Gastrocnemius medialis (tissue), 4 donors: ENCODE data around the gene IFITM10. TPM values are rescaled to one million over a fixed set of nuclear protein-coding genes. Genes with fewer than 3 reads are reported as not detected.
A peak's percentile ranks its signal among the peaks of the same experiment; 100 is the strongest.

ENCODE experiments used
- ATAC-seq, 2 donors: fragments of 150-250 bp; one replicate each; pipeline ENCODE4 v1.9.1; 2016
- DNase-seq, 2 donors: peaks; one replicate each; pipeline ENCODE4 v3.0.0-alpha.2; 2019
- H3K27ac ChIP-seq, 4 donors: fragments of 200-600 bp; sonication (generic); 1 replicate in 1 of 4; 2 replicates in 3 of 4; pipeline ENCODE4 v1.5.1; 2016 to 2018; ENCODE audit warnings: mild to moderate bottlenecking in 2 of 4, moderate library complexity in 1 of 4
- H3K27me3 ChIP-seq, 3 donors: fragments of 200-600 bp; sonication (generic) in 2 of 3; 1 replicate in 1 of 3; 2 replicates in 2 of 3; pipeline versions ENCODE4 v1.5.1 to v1.6.0; 2016 to 2019; ENCODE audit warnings: mild to moderate bottlenecking in 1 of 3, moderate library complexity in 1 of 3
- H3K36me3 ChIP-seq, 2 donors: fragments of 200-600 bp; sonication (generic) in 1 of 2; one replicate each; pipeline ENCODE4 v1.5.1; 2017 to 2018
- H3K4me1 ChIP-seq, 2 donors: fragments of 200-600 bp; sonication (generic) in 1 of 2; one replicate each; pipeline ENCODE4 v1.5.1; 2016 to 2017; ENCODE audit warnings: mild to moderate bottlenecking in 2 of 2
- H3K4me3 ChIP-seq, 4 donors: fragments of 200-600 bp; sonication (generic) in 3 of 4; 1 replicate in 1 of 4; 2 replicates in 3 of 4; pipeline ENCODE4 v1.5.1; 2016 to 2019; ENCODE audit warnings: mild to moderate bottlenecking in 2 of 4
- H3K9me3 ChIP-seq, 3 donors: fragments of 200-600 bp; sonication (generic) in 2 of 3; 1 replicate in 1 of 3; 2 replicates in 2 of 3; pipeline ENCODE4 v1.5.1; 2016 to 2019
- POLR2A ChIP-seq, 2 donors: fragments of 450-650 bp; IDR thresholded peaks; one replicate each; pipeline ENCODE4 v1.6.1; 2017; ENCODE audit warnings: antibody characterized with exemption in 2 of 2, mild to moderate bottlenecking in 2 of 2, moderate library complexity in 2 of 2
- in situ Hi-C, 4 donors: fragments of 200-750 bp; cut with MboI; loops; one replicate each; pipeline versions ENCODE4 v1.15.0 to v1.8.0; 2017; ENCODE audit warnings: low sequenced_read_pairs in 4 of 4
- intact Hi-C: fragments of 100-400 bp; cut with DNase I; formaldehyde crosslinking; loops from one replicate; pipeline ENCODE4 v1.15.1; 2023; ENCODE audit warnings: low total_unique reads
- total RNA-seq, 4 donors: library from RNA; depleted of rRNA; stranded (reverse); fragments of >200 nt; gene quantifications; one replicate each; pipeline versions ENCODE4 v1.1.0 to v1.2.3, GENCODE V29; 2016
- TF ChIP-seq, protein P1 (sequence below), 5 experiments: fragments of 450-650 bp in 3 of 5; fragments of 200-600 bp in 2 of 5; sonication (generic) in 2 of 5; IDR thresholded peaks in 4 of 5; conservative IDR thresholded peaks in 1 of 5; 1 replicate in 4 of 5; 2 replicates in 1 of 5; pipeline ENCODE4 v1.5.1; 2016 to 2019; ENCODE audit warnings: antibody characterized with exemption in 5 of 5, mild to moderate bottlenecking in 3 of 5, moderate library complexity in 3 of 5

Gene IFITM10
- total RNA-seq, 4 donors from 2014 or later, result 1.1 to 7.2 (median 4.9) TPM

DNA sequence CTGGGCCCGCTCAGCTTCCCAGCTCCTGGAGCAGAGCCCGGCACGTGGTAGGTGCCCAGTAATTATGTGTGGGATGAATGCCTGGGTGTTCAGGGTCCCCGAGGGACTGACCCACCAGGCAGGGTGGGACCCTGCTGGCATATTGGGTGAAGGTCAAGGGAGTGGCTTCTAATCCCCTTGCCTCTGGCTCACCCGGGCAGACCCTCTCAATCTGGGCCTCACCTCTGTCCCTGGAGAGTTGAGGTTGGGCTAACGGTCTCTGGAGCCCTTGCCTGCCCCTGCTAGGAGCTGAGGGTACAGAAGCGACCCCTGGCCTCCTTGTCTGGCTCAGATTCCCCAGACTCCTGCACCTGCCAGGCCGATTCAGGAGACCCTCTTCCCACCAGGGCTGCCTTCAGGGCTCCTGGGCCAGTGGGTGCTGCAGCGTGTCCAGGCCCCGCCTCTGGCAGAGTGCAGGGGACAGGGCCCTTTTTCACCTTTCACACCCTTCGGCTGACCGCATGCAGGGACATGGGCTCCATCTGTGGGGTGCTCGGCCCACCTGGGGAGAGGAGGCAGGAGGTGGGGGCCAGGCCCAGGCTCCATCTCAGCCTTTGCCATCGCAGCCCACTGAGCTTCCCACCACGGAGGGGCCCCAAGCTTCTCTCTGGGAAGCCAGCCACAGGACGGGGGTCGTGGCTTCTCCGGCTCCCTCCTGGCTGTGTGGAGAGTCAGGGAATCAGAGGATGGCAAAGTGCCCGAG lies 17.2 kb upstream of the IFITM10 start:
- Histone ChIP-seq H3K27ac (no peak overlapping the region), H3K4me3 (no peak overlapping the region), H3K36me3 (no peaks in the 10 kb centered on the region), H3K9me3 (no peaks in the 10 kb centered on the region), H3K27me3 (no peaks in the 10 kb centered on the region), H3K4me1 (peaks cover 2 to 6% of the 10 kb centered on the region in 2 donors)
- ATAC-seq, result no peak
- in situ Hi-C loops (no loop called here), intact Hi-C loops (loop anchor here (10.0 kb wide), 1 partner anchor 617 kb away; no protein-coding TSS in a partner anchor)
- TF ChIP-seq, protein P1, sequence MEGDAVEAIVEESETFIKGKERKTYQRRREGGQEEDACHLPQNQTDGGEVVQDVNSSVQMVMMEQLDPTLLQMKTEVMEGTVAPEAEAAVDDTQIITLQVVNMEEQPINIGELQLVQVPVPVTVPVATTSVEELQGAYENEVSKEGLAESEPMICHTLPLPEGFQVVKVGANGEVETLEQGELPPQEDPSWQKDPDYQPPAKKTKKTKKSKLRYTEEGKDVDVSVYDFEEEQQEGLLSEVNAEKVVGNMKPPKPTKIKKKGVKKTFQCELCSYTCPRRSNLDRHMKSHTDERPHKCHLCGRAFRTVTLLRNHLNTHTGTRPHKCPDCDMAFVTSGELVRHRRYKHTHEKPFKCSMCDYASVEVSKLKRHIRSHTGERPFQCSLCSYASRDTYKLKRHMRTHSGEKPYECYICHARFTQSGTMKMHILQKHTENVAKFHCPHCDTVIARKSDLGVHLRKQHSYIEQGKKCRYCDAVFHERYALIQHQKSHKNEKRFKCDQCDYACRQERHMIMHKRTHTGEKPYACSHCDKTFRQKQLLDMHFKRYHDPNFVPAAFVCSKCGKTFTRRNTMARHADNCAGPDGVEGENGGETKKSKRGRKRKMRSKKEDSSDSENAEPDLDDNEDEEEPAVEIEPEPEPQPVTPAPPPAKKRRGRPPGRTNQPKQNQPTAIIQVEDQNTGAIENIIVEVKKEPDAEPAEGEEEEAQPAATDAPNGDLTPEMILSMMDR (IDR thresholded peaks at IDR 0.05 in 4 of 5, conservative IDR thresholded peaks at IDR 0.05 in 1 of 5), result no peak
- TF ChIP-seq POLR2A (IDR thresholded peaks at IDR 0.05), result no peak
- peak in 1 of 2 donors; percentile 10 for DNase-seq

DNA sequence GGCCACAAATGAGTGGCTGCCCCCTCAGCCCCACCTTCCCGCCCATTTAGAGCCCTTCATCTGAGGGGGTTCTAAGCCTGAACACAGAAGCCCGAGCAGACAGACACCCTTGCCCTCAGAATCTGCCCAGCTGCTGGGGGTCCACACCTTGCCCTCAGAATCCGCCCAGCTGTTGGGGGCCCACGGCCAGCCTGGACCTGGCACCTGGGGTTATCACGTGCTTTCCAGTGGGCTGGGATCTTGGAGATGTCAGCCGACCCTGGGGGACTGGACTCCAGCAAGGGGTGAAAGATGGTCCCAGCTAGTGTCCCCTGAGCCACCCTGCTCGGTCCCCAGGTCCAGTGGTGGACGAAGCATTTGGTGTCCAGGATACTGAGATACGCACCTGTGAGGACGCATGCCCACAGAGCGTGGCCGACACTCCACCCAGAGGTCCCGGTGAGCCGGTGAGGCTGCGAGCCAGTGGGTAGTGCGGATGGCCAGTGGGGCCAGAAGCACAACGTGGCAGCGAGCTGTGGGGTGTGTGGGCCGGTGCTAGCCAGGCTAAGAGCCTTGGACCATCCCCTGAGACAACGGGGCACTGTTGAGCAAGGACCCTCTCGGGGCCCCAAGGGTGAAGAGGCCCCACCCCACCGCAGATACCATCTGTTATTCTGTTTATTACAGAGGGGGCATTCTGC lies 16.5 kb upstream of the IFITM10 start:
- no peak overlapping the region for H3K4me3 ChIP-seq
- in situ Hi-C loops, result no loop called here
- no peak overlapping the region for H3K27ac ChIP-seq
- intact Hi-C loops, result loop anchor here (10.0 kb wide), 1 partner anchor 618 kb away; no protein-coding TSS in a partner anchor
- H3K36me3 ChIP-seq, result no peaks in the 10 kb centered on the region
- no peak for ATAC-seq
- peaks cover 5 to 9% of the 10 kb centered on the region in 2 donors for H3K4me1 ChIP-seq
- TF ChIP-seq, protein P1 (IDR thresholded peaks at IDR 0.05 in 4 of 5, conservative IDR thresholded peaks at IDR 0.05 in 1 of 5), result no peak
- no peak for TF ChIP-seq POLR2A (IDR thresholded peaks at IDR 0.05)
- no peaks in the 10 kb centered on the region for H3K9me3 ChIP-seq
- DNase-seq, result peak in 1 of 2 donors; percentile 7
- no peaks in the 10 kb centered on the region for H3K27me3 ChIP-seq

DNA sequence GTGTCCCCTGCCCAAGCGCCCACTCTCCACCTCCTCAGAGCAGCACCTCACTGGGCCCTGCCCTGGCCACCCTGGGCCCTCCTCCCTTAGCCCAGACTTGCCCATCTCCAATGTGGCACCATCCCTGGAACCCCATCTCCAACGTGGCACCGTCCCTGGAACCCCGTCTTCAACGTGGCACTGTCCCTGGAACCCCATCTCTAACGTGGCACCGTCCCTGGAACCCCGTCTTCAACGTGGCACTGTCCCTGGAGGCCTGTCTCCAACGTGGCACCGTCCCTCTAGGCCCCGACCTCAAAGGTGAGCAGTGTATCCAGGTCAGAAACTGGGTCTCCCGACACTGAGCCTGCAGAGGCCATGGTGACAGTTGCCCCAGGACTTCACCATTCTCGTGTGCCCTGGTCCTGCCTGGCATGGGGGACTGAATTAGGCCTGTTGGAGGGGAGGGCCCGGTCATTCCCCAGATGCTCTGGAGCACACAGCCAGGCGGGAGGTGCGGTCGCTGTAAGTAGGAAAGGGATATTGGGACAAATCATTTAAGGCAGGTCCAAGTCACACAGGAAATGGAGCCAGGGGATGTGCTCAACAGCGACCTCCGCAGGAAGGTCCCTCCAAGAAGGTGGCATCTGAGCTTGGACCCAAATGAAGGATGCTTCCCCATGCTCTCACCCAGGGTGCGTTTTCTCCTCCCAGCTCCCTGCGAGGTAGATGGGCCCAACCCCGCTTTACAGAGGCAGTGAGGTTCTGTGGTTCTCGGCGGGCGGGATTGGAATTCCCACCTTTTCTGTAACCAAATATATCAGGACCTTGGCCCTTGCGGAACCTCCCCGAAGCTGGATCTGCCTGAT lies 15.7 kb upstream of the IFITM10 start:
- in situ Hi-C loops (no loop called here), intact Hi-C loops (loop anchor here (10.0 kb wide), 1 partner anchor 619 kb away; no protein-coding TSS in a partner anchor)
- DNase-seq, result no peak
- Histone ChIP-seq H3K27ac (no peak overlapping the region), H3K27me3 (no peaks in the 10 kb centered on the region), H3K36me3 (no peaks in the 10 kb centered on the region), H3K9me3 (no peaks in the 10 kb centered on the region), H3K4me3 (no peak overlapping the region), H3K4me1 (peaks cover 13 to 17% of the 10 kb centered on the region in 2 donors)
- TF ChIP-seq POLR2A (IDR thresholded peaks at IDR 0.05), result no peak
- TF ChIP-seq, protein P1 (IDR thresholded peaks at IDR 0.05 in 4 of 5, conservative IDR thresholded peaks at IDR 0.05 in 1 of 5), result no peak
- ATAC-seq, result no peak

DNA sequence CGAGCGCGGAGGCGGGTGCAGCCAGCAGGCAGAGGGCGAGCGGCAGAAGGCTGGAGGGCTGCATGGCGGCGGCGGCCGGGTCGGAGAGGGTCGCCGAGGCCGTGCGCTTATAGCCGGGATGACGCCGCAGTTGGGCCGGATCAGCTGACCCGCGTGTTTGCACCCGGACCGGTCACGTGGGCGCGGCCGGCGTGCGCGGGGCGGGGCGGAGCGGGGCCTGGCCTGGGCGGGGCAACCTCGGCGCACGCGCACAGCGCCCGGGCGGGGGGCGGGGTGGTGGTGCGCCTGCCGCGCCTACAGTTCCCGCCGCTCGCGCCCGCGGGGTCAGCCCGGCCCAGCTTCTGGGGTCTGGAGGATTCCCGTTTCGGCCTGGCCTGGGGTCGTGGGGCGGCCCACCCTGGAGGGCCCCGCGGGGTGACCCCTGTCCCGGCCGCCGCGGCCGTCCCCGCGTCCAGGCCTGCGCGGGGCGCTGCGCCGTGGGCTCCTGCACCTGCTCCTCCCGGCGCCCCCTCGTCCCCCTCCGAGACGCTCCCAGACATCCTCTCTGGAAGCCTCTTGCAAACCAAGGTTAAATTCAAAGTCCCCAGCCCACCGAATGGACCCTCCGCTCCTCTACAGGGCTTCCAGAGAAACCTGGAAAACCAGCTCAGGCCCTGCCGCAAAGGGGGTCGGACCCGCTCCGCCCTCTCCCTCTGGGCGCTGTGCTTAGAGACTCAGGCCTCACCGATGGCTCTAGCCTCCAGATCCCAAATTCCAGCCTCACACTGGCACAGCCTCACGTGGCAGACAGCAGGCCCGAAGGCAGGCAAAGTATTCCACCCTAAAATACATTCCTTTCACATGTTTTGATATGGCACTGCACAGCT lies 13.6 kb upstream of the IFITM10 start, which contains the start of gene CTSD:
CTSD (minus strand) TSS at position 132 of the 866 bp plus-strand sequence; CDS start at position 64, 68 bp downstream.
- H3K27me3 ChIP-seq, result no peaks in the 10 kb centered on the region
- H3K4me3 ChIP-seq, result peak within 1 kb of the TSS; percentile 79 to 99 (median 94)
- ATAC-seq (peak; percentile 48 to 51), DNase-seq (peak; percentile 85 to 89)
- H3K36me3 ChIP-seq, result peaks cover 0 to 5% of the 10 kb centered on the region in 2 donors
- peaks cover 32 to 38% of the 10 kb centered on the region in 2 donors for H3K4me1 ChIP-seq
- intact Hi-C loops (loop anchor here (1.0 to 10.0 kb wide), 3 partner anchors 15 to 621 kb away; no protein-coding TSS in a partner anchor), in situ Hi-C loops (no loop called here)
- TF ChIP-seq POLR2A (IDR thresholded peaks at IDR 0.05), result peak; percentile 95 to 97
- TF ChIP-seq, protein P1 (IDR thresholded peaks at IDR 0.05 in 4 of 5, conservative IDR thresholded peaks at IDR 0.05 in 1 of 5), result peak in 2 of 5 experiments; percentile 10 to 24
- H3K27ac ChIP-seq, result peak within 1 kb of the TSS; percentile 98 to 100 (median 100)
- H3K9me3 ChIP-seq, result no peaks in the 10 kb centered on the region
